GM10266 (cell line): Measurements from ENCODE around the gene FOXB2.

Source experiments
- DNase-seq: peaks from one replicate; pipeline ENCODE4 v3.0.0; 2012; ENCODE audit errors: extremely low spot score
- CTCF ChIP-seq: IDR thresholded peaks from 2 replicates; pipeline ENCODE4 v1.5.1; 2012; ENCODE audit warnings: mild to moderate bottlenecking, low read depth; ENCODE audit not compliant: control insufficient read depth, insufficient read depth; ENCODE audit errors: missing control alignments

The FOXB2 gene

DNA sequence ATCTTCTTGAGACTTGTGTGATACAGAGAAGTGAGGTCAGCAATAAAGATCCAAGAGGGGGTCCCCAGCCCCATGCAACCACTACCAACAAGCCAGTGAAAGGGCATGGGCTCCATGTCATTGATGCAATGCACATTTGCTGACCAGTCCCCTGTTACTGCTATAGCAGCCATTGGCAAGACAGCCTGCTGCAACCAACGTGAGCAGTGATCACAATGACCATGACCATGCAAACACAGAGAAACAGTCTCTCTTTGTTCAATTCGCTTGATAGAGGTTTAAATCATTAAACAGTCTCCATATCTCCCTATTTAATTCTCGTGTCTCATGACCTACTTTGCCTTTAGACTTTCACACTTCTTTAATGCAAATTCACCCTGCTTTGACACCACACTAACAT, 30.0 kb upstream of the FOXB2 start:
- no peak for TF ChIP-seq CTCF
- no peak for DNase-seq

DNA sequence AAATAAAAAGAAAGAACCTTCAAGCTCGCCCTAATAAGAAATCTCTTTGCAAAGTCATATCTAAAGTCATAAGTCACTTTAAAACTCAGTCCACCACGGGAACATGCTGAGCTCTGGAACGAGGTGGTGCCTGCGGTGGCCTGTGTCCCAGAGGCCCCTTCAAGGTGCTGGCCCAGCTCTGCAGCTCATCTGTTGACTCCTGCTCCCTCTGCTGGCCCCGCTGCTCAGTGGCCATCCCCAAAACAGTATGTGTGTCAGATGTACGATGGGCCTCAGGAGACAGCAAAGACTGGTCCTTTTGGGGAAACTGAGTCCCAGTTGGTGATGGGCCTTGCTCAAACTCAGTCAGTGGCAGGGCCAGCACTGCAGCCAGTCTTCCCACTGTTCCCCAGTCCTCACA, 22.8 kb upstream of the FOXB2 start:
- peak; percentile 28 for DNase-seq
- peak; percentile 65 for TF ChIP-seq CTCF

GRCh38 chr9:76999261-76999660, 20.2 kb upstream of the FOXB2 start:
- TF ChIP-seq CTCF: no peak

DNA sequence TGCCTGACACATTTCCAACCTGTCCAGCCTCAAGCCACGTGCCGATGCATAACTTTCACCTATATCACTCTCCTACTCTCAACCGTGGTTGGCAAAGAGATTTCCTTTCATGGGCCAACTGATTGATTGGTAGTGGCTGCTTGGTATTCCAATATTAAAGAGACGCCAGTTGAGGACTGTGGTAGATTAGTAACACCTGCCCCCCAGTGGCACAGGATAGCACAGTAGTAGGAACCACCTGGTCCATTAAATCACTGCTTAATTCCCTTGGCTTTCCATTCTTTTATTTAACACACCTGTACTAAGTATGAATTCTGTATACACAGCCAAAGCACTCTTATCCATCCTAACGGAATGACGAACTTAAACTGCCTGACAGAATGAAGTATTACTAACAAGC, 19.1 kb upstream of the FOXB2 start:
- no peak for TF ChIP-seq CTCF
- DNase-seq: no peak

More at GRCh38 chr9:76999261-76999660, 20.2 kb upstream of the FOXB2 start:
- DNase-seq: no peak

GRCh38 chr9:77003366-77003765, 16.1 kb upstream of the FOXB2 start:
- no peak for DNase-seq
- TF ChIP-seq CTCF: no peak

DNA sequence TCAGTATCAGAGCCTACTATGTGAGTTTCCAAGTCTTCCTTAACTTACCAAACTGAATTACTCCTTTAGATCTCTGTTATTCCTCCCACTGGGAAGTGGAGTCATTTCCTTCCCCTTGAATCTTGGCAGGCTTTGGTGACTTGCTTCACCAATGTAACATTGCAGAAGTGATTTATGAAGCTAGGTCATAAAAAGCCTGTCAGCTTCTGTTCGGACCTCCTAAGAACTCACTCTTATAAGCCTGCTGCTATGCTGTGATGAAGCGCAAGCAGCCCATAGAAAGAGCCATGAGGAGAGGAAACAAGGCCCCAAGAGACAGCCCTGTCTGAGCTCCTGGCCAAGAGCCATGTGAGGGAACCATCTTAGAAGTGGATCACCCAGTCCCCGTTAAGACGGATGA, 14.2 kb upstream of the FOXB2 start:
- no peak for TF ChIP-seq CTCF
- no peak for DNase-seq

GRCh38 chr9:77010527-77010926, 8.9 kb upstream of the FOXB2 start:
- no peak for DNase-seq
- TF ChIP-seq CTCF: no peak
